Tibial nerve (tissue), 4 donors: Measurements from ENCODE around the gene HS6ST3. TPM values are rescaled to one million over a fixed set of nuclear protein-coding genes. Genes with fewer than 3 reads are reported as not detected.

Experiments
- DNase-seq, 2 donors: peaks; one replicate each; pipeline ENCODE4 v3.0.0-alpha.2; 2019; ENCODE audit warnings: low spot score in 2 of 2
- H3K27ac ChIP-seq, 4 donors: fragments of 200-600 bp; sonication (generic) in 3 of 4; one replicate each; pipeline ENCODE4 v1.5.1; 2017 to 2019; ENCODE audit warnings: mild to moderate bottlenecking in 1 of 4
- H3K27me3 ChIP-seq, 2 donors: fragments of 200-600 bp; sonication (generic) in 1 of 2; one replicate each; pipeline versions ENCODE4 v1.5.1 to v1.6.0; 2017 to 2019
- H3K36me3 ChIP-seq, 3 donors: fragments of 200-600 bp; sonication (generic); one replicate each; pipeline ENCODE4 v1.5.1; 2018 to 2019
- H3K4me1 ChIP-seq, 4 donors: fragments of 200-600 bp; sonication (generic) in 3 of 4; one replicate each; pipeline ENCODE4 v1.5.1; 2017 to 2019
- H3K4me3 ChIP-seq, 4 donors: fragments of 200-600 bp; sonication (generic) in 3 of 4; one replicate each; pipeline ENCODE4 v1.5.1; 2017 to 2019; ENCODE audit warnings: mild to moderate bottlenecking in 1 of 4, moderate library complexity in 1 of 4
- H3K9me3 ChIP-seq, 4 donors: fragments of 200-600 bp; sonication (generic) in 3 of 4; one replicate each; pipeline ENCODE4 v1.5.1; 2017 to 2019
- EP300 ChIP-seq, 2 donors: sonication (generic); formaldehyde crosslinking; IDR thresholded peaks; one replicate each; pipeline ENCODE4 v1.6.1; 2017; ENCODE audit warnings: antibody characterized with exemption in 2 of 2, mild to moderate bottlenecking in 1 of 2
- POLR2A ChIP-seq, 2 donors: fragments of 450-650 bp; IDR thresholded peaks; one replicate each; pipeline ENCODE4 v1.6.1; 2017; ENCODE audit warnings: antibody characterized with exemption in 2 of 2, mild to moderate bottlenecking in 2 of 2, moderate library complexity in 2 of 2
- WGBS, 2 donors: methylation state at CpG; one replicate each; pipeline ENCODE4 v1.1.5; 2018; 5-methylcytosine and 5-hydroxymethylcytosine counted together
- total RNA-seq, 4 donors: library from RNA; depleted of rRNA; stranded (reverse); fragments of >200 nt; gene quantifications; one replicate each; pipeline ENCODE4 v1.1.0, GENCODE V29; 2016
- TF ChIP-seq, protein P1 (sequence below), 5 experiments: fragments of 200-600 bp in 3 of 5; fragments of 450-650 bp in 2 of 5; sonication (generic) in 3 of 5; IDR thresholded peaks; one replicate each; pipeline ENCODE4 v1.5.1; 2016 to 2019; ENCODE audit warnings: antibody characterized with exemption in 5 of 5, mild to moderate bottlenecking in 3 of 5, moderate library complexity in 2 of 5

HS6ST3 gene
- total RNA-seq, 4 donors from 2014 or later: 0.21 to 1.1 (median 0.79) TPM

DNA sequence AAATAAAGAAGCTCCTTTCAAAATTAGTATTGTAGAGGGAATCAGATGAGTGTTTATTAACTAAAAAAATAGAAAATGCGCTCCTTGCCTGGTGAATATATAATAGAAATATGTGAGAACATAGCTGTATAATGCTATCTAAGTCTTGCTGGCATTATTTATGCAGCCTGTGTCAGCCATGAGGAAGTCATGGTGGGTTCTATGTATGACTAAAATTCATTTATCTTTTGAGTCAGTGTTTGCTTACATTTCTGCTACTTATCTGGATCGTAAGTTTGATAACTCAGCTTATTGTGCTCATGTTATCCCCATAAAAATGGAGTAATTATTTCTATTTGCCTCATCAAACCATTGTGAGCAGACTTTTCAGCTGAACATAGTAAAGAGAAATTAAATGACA is 455.1 kb downstream of the HS6ST3 start:
- Histone ChIP-seq H3K9me3 (no peaks in the 10 kb centered on the region), H3K4me1 (no peaks in the 10 kb centered on the region), H3K27ac (no peak overlapping the region), H3K36me3 (no peaks in the 10 kb centered on the region), H3K4me3 (no peak overlapping the region), H3K27me3 (no peaks in the 10 kb centered on the region)
- WGBS, 2 donors: 65 to 72% methylated on average over 2 of the region's 2 CpGs
- TF ChIP-seq EP300 (IDR thresholded peaks at IDR 0.05): no peak
- DNase-seq: no peak

DNA sequence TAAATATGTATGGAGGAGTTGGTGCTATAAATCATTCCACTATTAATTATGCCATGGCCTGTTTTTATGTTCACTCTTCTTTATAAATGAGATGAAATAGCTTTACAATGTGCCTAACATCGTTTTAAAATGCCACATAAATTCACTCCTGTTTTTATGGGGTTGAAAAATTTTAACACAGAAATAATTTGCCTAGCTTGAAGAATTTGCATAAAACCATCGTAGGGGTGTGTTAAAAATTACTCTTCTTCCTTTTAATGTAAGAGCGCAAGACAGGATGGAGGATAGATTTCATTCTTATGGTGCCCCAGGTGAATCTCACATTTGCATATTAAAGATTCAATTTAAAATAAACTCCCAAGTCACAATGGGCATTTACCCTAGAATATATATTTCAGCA is 456.6 kb downstream of the HS6ST3 start:
- no peak for TF ChIP-seq POLR2A (IDR thresholded peaks at IDR 0.05)
- no peak for TF ChIP-seq EP300 (IDR thresholded peaks at IDR 0.05)
- TF ChIP-seq, protein P1, sequence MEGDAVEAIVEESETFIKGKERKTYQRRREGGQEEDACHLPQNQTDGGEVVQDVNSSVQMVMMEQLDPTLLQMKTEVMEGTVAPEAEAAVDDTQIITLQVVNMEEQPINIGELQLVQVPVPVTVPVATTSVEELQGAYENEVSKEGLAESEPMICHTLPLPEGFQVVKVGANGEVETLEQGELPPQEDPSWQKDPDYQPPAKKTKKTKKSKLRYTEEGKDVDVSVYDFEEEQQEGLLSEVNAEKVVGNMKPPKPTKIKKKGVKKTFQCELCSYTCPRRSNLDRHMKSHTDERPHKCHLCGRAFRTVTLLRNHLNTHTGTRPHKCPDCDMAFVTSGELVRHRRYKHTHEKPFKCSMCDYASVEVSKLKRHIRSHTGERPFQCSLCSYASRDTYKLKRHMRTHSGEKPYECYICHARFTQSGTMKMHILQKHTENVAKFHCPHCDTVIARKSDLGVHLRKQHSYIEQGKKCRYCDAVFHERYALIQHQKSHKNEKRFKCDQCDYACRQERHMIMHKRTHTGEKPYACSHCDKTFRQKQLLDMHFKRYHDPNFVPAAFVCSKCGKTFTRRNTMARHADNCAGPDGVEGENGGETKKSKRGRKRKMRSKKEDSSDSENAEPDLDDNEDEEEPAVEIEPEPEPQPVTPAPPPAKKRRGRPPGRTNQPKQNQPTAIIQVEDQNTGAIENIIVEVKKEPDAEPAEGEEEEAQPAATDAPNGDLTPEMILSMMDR (IDR thresholded peaks at IDR 0.05): no peak
- Histone ChIP-seq H3K9me3 (no peaks in the 10 kb centered on the region), H3K27ac (no peak overlapping the region), H3K36me3 (no peaks in the 10 kb centered on the region), H3K27me3 (no peaks in the 10 kb centered on the region), H3K4me1 (no peaks in the 10 kb centered on the region), H3K4me3 (no peak overlapping the region)
- DNase-seq: no peak
- 86 to 87% methylated on average over 3 of the region's 3 CpGs for WGBS, 2 donors

DNA sequence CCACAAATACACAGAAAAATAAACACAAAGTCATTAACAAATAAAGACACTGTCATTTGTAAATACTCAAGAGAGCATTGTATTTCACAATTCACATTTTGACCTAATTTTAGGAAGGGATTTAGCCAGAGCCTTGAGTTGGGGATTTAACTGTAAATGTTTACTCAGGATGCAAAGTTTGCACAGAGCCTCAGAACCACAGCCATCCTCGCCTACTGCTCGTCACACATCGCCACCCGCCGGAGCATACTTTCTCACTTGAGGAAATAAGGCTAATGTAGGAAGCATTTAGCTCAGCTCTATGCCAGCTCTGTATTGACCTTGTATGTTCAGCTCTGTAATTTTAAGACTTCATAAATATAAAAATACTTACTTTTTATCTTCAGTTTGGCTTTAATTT is 461.6 kb downstream of the HS6ST3 start:
- WGBS, 2 donors: 37 to 41% methylated on average over 5 of the region's 5 CpGs
- no peak for TF ChIP-seq POLR2A (IDR thresholded peaks at IDR 0.05)
- TF ChIP-seq EP300 (IDR thresholded peaks at IDR 0.05): no peak
- TF ChIP-seq, protein P1 (IDR thresholded peaks at IDR 0.05): no peak

DNA sequence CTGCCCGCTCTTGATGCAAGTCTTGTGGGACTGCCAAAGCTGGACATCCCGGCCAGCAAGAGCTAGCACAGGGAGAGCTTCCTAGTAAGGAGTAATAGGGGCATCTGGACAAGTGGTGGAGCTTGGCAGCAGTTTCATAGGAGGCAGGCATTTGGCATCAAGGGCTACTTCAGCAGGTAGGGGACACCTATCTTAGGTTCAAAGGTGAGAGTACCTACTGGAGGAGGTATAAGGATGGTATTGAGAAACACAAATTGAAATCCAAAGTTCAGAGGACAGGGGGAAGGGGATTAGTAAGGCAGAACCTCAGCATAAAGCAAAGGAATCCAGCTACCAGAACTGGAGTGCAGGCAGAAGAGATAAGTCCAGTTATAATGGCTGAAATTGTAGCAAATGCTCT is 462.7 kb downstream of the HS6ST3 start:
- no peak overlapping the region for H3K4me3 ChIP-seq
- TF ChIP-seq, protein P1 (IDR thresholded peaks at IDR 0.05): no peak
- TF ChIP-seq POLR2A (IDR thresholded peaks at IDR 0.05) (no peak), EP300 (IDR thresholded peaks at IDR 0.05) (no peak)
- H3K9me3 ChIP-seq: no peaks in the 10 kb centered on the region
- no peaks in the 10 kb centered on the region for H3K36me3 ChIP-seq
- H3K27me3 ChIP-seq: no peaks in the 10 kb centered on the region
- DNase-seq: no peak
- no peaks in the 10 kb centered on the region for H3K4me1 ChIP-seq
- WGBS, 2 donors: 82 to 86% methylated on average over 2 of the region's 2 CpGs
- no peak overlapping the region for H3K27ac ChIP-seq

More for the DNA sequence above, 461.6 kb downstream of the HS6ST3 start:
- Histone ChIP-seq H3K4me3 (no peak overlapping the region), H3K4me1 (no peaks in the 10 kb centered on the region), H3K27me3 (no peaks in the 10 kb centered on the region), H3K27ac (no peak overlapping the region), H3K36me3 (no peaks in the 10 kb centered on the region), H3K9me3 (no peaks in the 10 kb centered on the region)
- no peak for DNase-seq

DNA sequence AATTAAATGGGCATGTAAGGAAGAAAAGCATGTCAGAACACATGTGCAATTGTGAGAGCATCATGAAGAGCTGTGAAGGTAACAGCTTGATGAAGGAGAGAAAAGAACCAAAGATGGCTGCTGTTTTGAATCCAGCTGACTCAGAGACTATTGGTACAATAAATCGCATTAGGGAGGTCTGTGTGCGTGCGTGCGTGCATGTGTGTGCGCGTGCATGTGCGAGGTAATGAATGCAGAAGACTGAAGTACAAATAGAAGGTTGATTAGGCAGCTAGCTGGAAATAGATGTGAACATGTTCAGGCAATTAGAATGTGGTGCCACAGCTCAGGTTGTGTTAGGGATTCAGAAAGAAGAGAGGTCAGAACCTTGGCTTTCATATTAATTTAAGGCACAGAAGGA is 463.9 kb downstream of the HS6ST3 start:
- Histone ChIP-seq H3K27me3 (no peaks in the 10 kb centered on the region), H3K36me3 (no peaks in the 10 kb centered on the region), H3K4me3 (no peak overlapping the region), H3K9me3 (no peaks in the 10 kb centered on the region), H3K27ac (no peak overlapping the region), H3K4me1 (no peaks in the 10 kb centered on the region)
- TF ChIP-seq, protein P1 (IDR thresholded peaks at IDR 0.05): no peak
- no peak for TF ChIP-seq POLR2A (IDR thresholded peaks at IDR 0.05)
- no peak for TF ChIP-seq EP300 (IDR thresholded peaks at IDR 0.05)
- 93 to 96% methylated on average over 7 of the region's 7 CpGs for WGBS, 2 donors
- DNase-seq: no peak

DNA sequence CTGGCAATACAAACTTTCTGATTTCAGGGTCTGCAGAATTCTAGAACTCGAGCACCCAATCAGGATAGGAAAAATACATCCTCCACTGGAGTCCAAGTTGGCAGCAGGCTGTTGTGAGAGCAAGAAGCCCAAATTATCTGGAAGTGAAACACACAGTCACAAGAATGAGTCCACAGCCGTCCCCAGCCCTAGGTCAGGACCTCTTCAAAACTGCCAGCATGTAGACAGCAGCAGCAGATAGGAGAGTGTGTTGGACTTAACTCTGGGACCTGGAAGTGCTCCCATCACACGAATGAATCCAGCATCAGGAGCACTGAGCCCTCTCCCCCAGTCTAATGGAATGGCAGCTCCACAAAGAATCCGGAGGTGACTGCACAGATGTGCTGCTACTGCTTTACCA is 483.7 kb downstream of the HS6ST3 start:
- H3K27ac ChIP-seq: no peak overlapping the region
- H3K4me1 ChIP-seq: no peaks in the 10 kb centered on the region
- H3K27me3 ChIP-seq: no peaks in the 10 kb centered on the region
- H3K36me3 ChIP-seq: no peaks in the 10 kb centered on the region
- H3K9me3 ChIP-seq: no peaks in the 10 kb centered on the region
- H3K4me3 ChIP-seq: no peak overlapping the region
- 67 to 71% methylated on average over 4 of the region's 4 CpGs for WGBS, 2 donors
- no peak for DNase-seq
- TF ChIP-seq, protein P1 (IDR thresholded peaks at IDR 0.05): no peak
- TF ChIP-seq POLR2A (IDR thresholded peaks at IDR 0.05): no peak
- TF ChIP-seq EP300 (IDR thresholded peaks at IDR 0.05): no peak
